Smooth muscle cell (in vitro differentiated cells): ENCODE measurements around the gene PCNX3. TPM values are rescaled to one million over a fixed set of nuclear protein-coding genes. Genes with fewer than 3 reads are reported as not detected.

Experiments used
- DNase-seq: peaks from one replicate; lab custom pipeline; 2025; ENCODE audit not compliant: unreplicated experiment; lab: John Stamatoyannopoulos, UW
- H2AFZ ChIP-seq: fragments of 200-600 bp; sonication (generic); 2 replicates; pipeline ENCODE4 v1.6.0; 2016; ENCODE audit warnings: antibody characterized with exemption, low read depth, mild to moderate bottlenecking
- H3F3A ChIP-seq: fragments of 200-600 bp; sonication (generic); 2 replicates; pipeline ENCODE4 v1.6.0; 2017; ENCODE audit warnings: antibody characterized with exemption, low read depth
- H3K27ac ChIP-seq: fragments of 200-600 bp; sonication (generic); 2 replicates; pipeline ENCODE4 v1.5.1; 2016; ENCODE audit warnings: low read depth, mild to moderate bottlenecking
- H3K27me3 ChIP-seq: fragments of 200-600 bp; sonication (generic); 2 replicates; pipeline ENCODE4 v1.6.1; 2016; ENCODE audit warnings: low read depth, mild to moderate bottlenecking
- H3K36me3 ChIP-seq: fragments of 200-600 bp; sonication (generic); 2 replicates; pipeline ENCODE4 v1.5.1; 2016; ENCODE audit warnings: low read depth
- H3K4me1 ChIP-seq: fragments of 200-600 bp; sonication (generic); 2 replicates; pipeline ENCODE4 v1.5.1; 2016; ENCODE audit warnings: low read depth
- H3K4me2 ChIP-seq: fragments of 200-600 bp; sonication (generic); 2 replicates; pipeline ENCODE4 v1.6.0; 2016; ENCODE audit warnings: mild to moderate bottlenecking
- H3K4me3 ChIP-seq: fragments of 200-600 bp; sonication (generic); 2 replicates; pipeline ENCODE4 v1.5.1; 2016; ENCODE audit warnings: mild to moderate bottlenecking
- H3K79me2 ChIP-seq: fragments of 200-600 bp; sonication (generic); 2 replicates; pipeline ENCODE4 v1.6.0; 2016; ENCODE audit warnings: low read depth, mild to moderate bottlenecking
- H3K9ac ChIP-seq: fragments of 200-600 bp; sonication (generic); 2 replicates; pipeline ENCODE4 v1.6.0; 2016; ENCODE audit warnings: low read depth
- H3K9me3 ChIP-seq: fragments of 200-600 bp; sonication (generic); replicated peaks from 2 replicates; pipeline ENCODE4 v1.5.1; 2016; ENCODE audit warnings: low read depth
- H4K20me1 ChIP-seq: fragments of 200-600 bp; sonication (generic); 2 replicates; pipeline ENCODE4 v1.6.0; 2016; ENCODE audit warnings: low read depth
- CTCF ChIP-seq: fragments of 200-600 bp; sonication (generic); IDR thresholded peaks from 2 replicates; pipeline ENCODE4 v1.5.1; 2017; ENCODE audit warnings: borderline replicate concordance, mild to moderate bottlenecking, antibody characterized with exemption; ENCODE audit not compliant: insufficient read depth, poor library complexity, severe bottlenecking
- WGBS: methylation state at CpG from one replicate; pipeline ENCODE4 v1.1.7; 2016; ENCODE audit warnings: low lambda C conversion rate; 5-methylcytosine and 5-hydroxymethylcytosine counted together
- polyA plus RNA-seq: library from polyadenylated mRNA; unstranded; fragments of >200 nt; fragmentation: Nextera tagmentation; extraction: Ambion mirVana; gene quantifications from 2 replicates; pipeline ENCODE4 v1.2.1, GENCODE V29; 2016
- total RNA-seq: library from RNA; depleted of rRNA; stranded (reverse); fragments of >200 nt; gene quantifications from 2 replicates; pipeline ENCODE4 v1.2.3, GENCODE V29; 2014

Gene PCNX3
- total and polyA plus RNA-seq, 2 experiments from 2014 or later = 17.5 to 18.3 TPM

GRCh38 chr11:65634109-65634436 is 18.5 kb downstream of the PCNX3 start:
- H3K27me3 ChIP-seq = no peaks in the 10 kb centered on the region
- H3K27ac ChIP-seq = no peak overlapping the region
- 97% methylated on average over 14 of the region's 14 CpGs for WGBS
- H3K79me2 ChIP-seq = no peaks in the 10 kb centered on the region
- H4K20me1 ChIP-seq = peaks cover 14% of the 10 kb centered on the region
- no peaks in the 10 kb centered on the region for H3K36me3 ChIP-seq
- no peak overlapping the region for H2AFZ ChIP-seq
- peaks cover 13% of the 10 kb centered on the region for H3K4me1 ChIP-seq
- no peak overlapping the region for H3K4me2 ChIP-seq
- no peaks in the 10 kb centered on the region for H3K9me3 ChIP-seq
- peaks cover 11% of the 10 kb centered on the region for H3F3A ChIP-seq
- no peak overlapping the region for H3K9ac ChIP-seq
- no peak overlapping the region for H3K4me3 ChIP-seq
- no peak for TF ChIP-seq CTCF
- no peak for DNase-seq

GRCh38 chr11:65634440-65634839 is 18.9 kb downstream of the PCNX3 start:
- Histone ChIP-seq H3K4me2 (no peak overlapping the region), H3K79me2 (no peaks in the 10 kb centered on the region), H3K4me3 (no peak overlapping the region), H2AFZ (no peak overlapping the region), H4K20me1 (peaks cover 14% of the 10 kb centered on the region), H3K27ac (no peak overlapping the region), H3K36me3 (no peaks in the 10 kb centered on the region), H3F3A (peaks cover 11% of the 10 kb centered on the region), H3K27me3 (no peaks in the 10 kb centered on the region), H3K4me1 (peaks cover 13% of the 10 kb centered on the region), H3K9me3 (no peaks in the 10 kb centered on the region), H3K9ac (no peak overlapping the region)
- no peak for DNase-seq
- 97% methylated on average over 11 of the region's 11 CpGs for WGBS
- no peak for TF ChIP-seq CTCF

- H3K27ac ChIP-seq = no peak overlapping the region
- WGBS = 96% methylated on average over 36 of the region's 46 CpGs
- DNase-seq = no peak
- TF ChIP-seq CTCF = no peak
- no peaks in the 10 kb centered on the region for H3K27me3 ChIP-seq
- no peak overlapping the region for H3K4me3 ChIP-seq
- no peaks in the 10 kb centered on the region for H3K9me3 ChIP-seq
- H2AFZ ChIP-seq = no peak overlapping the region
- no peak overlapping the region for H3K4me2 ChIP-seq
- no peaks in the 10 kb centered on the region for H3K36me3 ChIP-seq
- H3K79me2 ChIP-seq = no peaks in the 10 kb centered on the region
- H3K9ac ChIP-seq = no peak overlapping the region
- H3F3A ChIP-seq = peaks cover 11% of the 10 kb centered on the region
- H3K4me1 ChIP-seq = peaks cover 13% of the 10 kb centered on the region
- peaks cover 14% of the 10 kb centered on the region for H4K20me1 ChIP-seq
These were observed 19.5 kb downstream of the PCNX3 start for GRCh38 chr11:65634905-65635731.
